OCI-LY1 (cell line): ENCODE results near the gene EVC.

Source experiments
- EZH2 ChIP-seq: fragments of 200-600 bp; sonication (generic), shearing (Covaris generic); IDR thresholded peaks from 2 replicates; pipeline ENCODE4 v1.8.0; 2017; ENCODE audit warnings: borderline replicate concordance, mixed run types, mild to moderate bottlenecking, antibody characterized with exemption, low read length, moderate library complexity, mixed read lengths
- TF ChIP-seq, protein P1 (sequence below): fragments of 200-600 bp; sonication (generic), shearing (Covaris generic); IDR thresholded peaks from 2 replicates; pipeline ENCODE4 v1.5.1; 2017; ENCODE audit warnings: mild to moderate bottlenecking, antibody characterized with exemption, low read length, moderate library complexity, mixed read lengths

DNA sequence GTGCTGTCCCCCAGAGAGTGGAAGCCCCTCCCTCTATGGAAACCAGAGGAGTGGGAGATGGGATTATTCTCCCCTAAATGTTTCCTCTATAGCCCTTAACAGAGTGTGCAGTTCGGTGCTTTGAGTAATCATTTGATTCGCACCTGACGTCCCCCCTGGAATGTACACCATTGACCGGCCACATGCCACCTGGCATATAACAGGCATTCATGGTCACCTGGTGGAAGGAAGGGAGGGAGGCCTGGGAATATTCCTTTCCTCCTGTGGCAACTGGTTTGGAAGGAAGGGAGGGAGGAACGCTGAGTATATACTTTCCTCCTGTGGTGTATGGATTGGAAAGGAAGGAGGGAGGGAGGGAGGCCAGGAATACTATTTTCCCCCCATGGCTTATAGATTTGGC is 104.6 kb downstream of the EVC start:
- TF ChIP-seq EZH2: no peak
- TF ChIP-seq, protein P1, sequence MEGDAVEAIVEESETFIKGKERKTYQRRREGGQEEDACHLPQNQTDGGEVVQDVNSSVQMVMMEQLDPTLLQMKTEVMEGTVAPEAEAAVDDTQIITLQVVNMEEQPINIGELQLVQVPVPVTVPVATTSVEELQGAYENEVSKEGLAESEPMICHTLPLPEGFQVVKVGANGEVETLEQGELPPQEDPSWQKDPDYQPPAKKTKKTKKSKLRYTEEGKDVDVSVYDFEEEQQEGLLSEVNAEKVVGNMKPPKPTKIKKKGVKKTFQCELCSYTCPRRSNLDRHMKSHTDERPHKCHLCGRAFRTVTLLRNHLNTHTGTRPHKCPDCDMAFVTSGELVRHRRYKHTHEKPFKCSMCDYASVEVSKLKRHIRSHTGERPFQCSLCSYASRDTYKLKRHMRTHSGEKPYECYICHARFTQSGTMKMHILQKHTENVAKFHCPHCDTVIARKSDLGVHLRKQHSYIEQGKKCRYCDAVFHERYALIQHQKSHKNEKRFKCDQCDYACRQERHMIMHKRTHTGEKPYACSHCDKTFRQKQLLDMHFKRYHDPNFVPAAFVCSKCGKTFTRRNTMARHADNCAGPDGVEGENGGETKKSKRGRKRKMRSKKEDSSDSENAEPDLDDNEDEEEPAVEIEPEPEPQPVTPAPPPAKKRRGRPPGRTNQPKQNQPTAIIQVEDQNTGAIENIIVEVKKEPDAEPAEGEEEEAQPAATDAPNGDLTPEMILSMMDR: no peak
